Measurements from ENCODE around the gene NWD2.

GRCh38 chr4:37471093-37471492 lies 226.6 kb downstream of the NWD2 start:
- TF ChIP-seq GATA2 (IDR thresholded peaks at IDR 0.05; ENCODE audit: low read depth, low read length) (no peak), GATA3 (IDR thresholded peaks at IDR 0.05; ENCODE audit: low read depth, low read length) (no peak)

Data from SH-SY5Y (cell line).